Measurements from ENCODE around the gene PICK1.
A peak's percentile ranks its signal among the peaks of the same experiment; 100 is the strongest.

PICK1 gene

DNA sequence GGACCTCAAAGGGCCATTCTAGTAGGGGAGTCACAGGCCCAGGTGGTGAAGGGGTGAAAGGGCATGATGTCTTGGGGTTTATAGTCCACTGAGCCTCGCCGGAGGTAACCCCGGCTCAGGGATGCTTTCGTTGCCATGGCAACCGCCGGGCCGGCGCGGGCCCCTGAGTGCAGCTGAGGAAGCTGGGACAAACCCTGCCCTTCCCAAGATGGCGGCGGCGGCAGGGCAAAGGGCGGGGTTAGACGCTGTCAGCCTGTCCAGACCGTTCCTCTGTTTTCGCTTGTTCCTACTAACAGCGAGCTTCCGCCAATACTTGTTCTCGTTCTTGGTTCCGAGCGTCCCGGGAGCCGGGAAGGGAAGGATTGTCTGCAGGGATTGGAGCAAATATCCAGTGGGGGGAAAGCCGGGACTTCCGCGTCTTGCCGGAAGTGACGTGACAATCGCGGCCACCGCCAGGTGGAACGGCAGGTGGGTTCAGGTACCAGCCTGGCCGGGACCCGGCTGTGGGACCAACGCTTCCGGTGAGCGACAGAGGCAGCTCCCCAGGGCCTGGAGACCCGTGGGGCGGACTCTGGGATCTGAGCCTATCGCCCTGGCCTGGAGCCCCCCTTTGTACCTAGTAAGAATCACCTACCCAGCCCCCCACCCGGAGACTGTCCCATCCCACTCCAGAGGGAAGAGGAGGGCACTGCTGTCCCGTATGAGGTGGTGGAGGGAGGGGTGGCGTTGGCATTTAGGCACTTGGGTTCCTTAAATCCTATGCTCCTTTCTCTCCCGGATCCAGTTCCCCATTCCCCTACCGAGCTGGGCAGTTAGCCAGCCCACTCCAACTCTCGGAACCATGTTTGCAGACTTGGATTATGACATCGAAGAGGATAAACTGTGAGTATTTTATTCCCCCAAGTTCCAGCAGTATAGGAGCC, at the start of gene PICK1:
Gene PICK1, plus strand, starts transcription at position 436 of the 923 bp plus-strand sequence. Its CDS starts 406 bp downstream, at position 842.
- DNase-seq (ENCODE audit: low read depth) = peak; percentile 56

- no peak for DNase-seq (ENCODE audit: low read depth)
Observed at GRCh38 chr22:38009000-38009806, 48.0 kb upstream of the PICK1 start.

DNA sequence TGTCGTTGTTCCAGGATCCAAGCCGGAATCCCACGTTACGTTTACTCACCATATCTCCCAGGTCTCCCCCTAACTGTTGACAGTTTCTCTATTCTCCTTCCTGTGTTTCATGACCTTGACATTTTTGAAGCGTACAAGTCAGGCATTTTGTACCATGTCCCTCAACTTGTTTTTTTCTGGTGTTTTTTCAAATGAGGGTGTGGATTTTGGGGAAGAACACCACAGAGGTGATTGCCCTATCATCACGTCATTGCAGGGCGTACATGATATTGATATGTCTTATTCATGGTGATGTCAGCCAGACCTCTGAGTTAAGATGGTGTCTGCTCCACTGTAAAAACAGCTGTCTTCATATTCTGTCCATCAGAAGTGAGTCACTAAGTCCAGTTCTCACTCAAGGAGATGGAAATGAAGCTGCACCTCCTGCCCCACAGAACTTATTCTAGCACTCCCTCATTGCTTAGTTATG, 44.6 kb upstream of the PICK1 start:
- no peak for DNase-seq (ENCODE audit: low read depth)

- no peak for DNase-seq (ENCODE audit: low read depth)
Observed at GRCh38 chr22:38014083-38014482, 43.1 kb upstream of the PICK1 start.

- no peak for DNase-seq (ENCODE audit: low read depth)
Observed at GRCh38 chr22:38016182-38017151, 40.7 kb upstream of the PICK1 start.

DNA sequence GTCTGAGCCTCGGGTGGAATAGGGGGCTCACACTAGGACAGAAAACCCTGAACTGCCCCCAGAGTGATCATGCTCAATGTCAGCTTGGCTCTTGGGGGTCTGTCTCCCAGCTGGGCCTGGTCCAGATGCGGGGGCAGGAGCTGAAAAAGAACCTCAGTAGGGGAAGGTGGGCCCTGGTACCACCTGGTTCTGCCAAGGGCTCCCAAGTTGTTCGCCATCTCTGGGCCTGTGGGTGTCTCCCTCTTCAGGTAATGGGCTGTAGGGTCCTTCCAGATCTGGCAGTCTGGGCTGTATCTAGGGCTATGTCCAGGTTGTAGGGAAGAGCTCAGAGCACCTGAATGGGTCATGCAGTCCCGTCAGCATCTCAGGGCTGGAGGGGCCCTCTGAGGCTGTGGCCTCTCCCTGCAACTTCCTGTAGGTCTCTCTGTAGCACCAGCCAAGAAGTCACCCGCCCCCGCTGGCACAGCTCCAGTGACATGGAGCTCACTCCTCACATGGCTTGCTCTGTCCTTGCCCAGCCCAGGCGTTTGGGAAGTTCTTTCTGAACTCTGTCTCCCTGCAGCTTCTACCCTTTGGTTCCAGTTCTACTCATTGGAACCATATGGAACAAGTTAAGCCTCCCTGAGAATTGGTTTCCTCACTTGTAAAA, 39.8 kb upstream of the PICK1 start:
- no peak for DNase-seq (ENCODE audit: low read depth)

DNA sequence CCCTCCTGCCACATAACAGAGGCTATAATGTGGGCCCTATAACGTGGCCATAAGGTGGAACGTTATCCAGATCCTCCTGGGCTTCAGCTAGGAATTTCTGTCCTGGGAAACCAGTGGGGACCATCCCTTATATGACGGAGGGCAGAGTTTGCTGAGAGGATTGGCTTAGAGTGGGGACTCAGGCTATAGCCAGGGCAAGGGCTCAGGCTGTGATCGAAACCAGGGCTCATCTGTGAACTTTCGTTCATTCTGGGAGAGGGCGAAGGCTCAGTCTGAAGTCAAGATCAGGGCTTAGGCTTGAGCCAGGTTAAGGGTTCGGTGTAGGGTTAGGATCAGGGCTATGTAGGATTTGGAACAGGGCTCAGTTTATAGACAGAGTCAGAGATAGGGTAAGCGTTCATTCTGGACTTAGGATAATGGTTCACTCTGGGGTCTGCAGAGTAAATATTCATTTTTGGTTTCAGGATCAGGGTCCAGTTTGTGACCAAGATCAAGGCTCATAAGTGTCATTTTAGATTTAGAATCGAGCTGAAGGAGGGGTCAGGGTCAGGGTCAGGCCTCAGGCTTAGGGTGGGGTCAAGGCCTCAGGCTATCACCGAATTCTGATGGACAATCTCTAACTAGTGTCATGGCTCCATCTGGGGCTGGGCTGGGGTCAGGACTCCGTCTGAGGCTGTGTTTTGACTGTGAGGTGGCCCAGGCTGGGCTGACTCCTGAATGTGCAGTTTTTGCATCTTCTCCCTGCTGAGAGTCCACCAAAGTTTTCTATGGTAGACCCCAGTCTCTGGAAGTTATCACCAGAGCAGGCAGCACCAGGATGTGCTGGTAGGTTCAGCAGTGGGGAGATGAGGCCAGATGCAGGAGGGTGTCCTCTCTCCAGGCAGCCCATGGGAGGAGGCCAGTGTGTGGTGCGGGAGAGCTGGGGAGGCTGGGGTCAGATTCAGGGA, 39.0 kb upstream of the PICK1 start:
- no peak for DNase-seq (ENCODE audit: low read depth)

DNA sequence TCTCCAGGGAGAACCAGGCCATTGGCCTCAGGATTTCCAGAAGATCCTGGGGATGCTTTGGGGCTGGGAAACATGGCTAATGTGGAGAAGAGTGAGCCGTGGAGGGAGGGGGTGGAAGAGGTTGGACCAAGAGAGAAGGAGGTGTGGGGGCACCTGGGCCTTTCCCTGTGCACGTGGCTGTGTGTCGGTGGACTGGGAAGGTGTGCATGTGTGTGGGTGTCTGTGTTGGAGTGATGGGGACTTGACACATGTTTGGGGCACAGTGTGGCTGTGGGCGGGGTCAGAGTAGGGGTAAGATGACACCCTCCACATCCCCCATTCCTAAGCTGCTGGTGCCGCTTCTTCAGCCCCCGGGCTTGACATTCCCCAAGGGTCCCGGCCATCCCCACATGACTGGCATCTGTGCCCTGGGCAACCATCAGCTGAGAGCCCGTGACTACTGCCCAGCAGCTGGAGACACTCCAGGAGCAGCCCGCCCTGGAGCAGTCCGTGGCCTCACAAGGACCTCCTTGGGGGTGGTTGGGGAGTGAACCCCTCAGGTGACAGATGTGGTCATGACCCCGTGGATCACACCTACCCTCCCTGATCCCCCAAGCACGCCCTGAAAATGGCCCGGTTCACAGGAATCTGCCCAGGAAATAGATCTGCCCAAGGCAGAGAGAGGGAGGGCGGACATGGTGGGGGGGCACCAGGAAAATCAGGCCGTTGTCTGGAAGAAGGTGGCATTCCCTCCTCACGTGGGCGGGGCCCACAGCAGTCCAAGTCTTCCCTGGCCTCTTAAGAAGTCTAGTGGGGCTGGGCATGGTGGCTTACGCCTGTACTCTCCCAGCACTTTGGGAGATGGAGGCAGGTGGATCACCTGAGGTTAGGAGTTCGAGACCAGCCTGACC, 38.0 kb upstream of the PICK1 start:
- no peak for DNase-seq (ENCODE audit: low read depth)

- no peak for DNase-seq (ENCODE audit: low read depth)
Observed at GRCh38 chr22:38021206-38021605, 36.0 kb upstream of the PICK1 start.

GRCh38 chr22:38023045-38023444, 34.2 kb upstream of the PICK1 start:
- DNase-seq (ENCODE audit: low read depth) = no peak

- DNase-seq (ENCODE audit: low read depth) = no peak
Observed at GRCh38 chr22:38025514-38025913, 31.7 kb upstream of the PICK1 start.

DNA sequence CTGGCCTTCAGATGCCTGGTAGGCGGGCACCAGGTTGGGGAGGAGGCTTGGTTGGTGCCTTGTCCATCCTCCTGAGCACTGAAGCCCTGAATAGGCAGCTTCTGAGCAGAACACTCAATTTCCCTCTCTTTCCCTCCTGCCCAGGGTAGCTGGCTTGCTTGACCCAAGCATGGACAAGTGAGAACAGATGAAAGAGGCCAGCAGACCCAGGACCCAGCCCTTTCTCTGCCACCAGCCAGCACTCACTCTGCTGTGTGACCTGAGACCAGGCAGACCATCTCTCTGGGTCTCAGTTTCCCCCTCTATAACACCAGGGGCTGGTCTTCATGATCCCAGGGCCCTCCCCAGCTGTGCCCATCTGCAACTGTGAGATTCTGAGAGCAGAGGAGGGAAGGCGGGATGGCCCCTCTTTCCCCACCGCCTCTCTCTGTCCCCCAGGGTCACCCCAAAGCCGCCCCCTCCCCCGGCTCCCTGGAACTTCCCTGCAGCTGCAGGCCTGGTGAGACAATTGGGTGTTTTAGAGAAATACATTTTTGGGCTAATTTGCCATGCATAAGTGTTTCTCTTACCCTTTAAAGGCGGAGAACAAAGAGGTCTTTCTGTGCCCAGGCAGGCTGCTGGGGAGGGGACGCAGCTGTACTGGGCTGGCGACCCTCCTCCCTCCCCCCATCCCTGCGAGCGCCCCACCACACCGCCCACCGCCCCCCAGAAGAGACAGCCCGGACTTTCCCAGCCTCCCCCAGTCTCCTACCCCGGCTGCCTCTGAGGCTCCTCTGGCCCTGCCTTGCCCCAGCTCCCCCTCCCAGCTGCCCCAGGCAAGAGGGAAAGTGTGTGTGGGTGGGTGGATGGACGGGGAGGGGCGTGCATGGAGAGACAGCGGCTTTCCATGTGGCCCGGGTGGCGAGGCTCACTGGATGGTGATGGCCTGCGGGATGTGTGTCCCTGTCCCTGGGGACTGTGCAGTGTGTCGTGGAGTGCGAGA, 30.8 kb upstream of the PICK1 start:
- DNase-seq (ENCODE audit: low read depth) = no peak

- DNase-seq (ENCODE audit: low read depth) = no peak
Observed at GRCh38 chr22:38027487-38027886, 29.7 kb upstream of the PICK1 start.

DNA sequence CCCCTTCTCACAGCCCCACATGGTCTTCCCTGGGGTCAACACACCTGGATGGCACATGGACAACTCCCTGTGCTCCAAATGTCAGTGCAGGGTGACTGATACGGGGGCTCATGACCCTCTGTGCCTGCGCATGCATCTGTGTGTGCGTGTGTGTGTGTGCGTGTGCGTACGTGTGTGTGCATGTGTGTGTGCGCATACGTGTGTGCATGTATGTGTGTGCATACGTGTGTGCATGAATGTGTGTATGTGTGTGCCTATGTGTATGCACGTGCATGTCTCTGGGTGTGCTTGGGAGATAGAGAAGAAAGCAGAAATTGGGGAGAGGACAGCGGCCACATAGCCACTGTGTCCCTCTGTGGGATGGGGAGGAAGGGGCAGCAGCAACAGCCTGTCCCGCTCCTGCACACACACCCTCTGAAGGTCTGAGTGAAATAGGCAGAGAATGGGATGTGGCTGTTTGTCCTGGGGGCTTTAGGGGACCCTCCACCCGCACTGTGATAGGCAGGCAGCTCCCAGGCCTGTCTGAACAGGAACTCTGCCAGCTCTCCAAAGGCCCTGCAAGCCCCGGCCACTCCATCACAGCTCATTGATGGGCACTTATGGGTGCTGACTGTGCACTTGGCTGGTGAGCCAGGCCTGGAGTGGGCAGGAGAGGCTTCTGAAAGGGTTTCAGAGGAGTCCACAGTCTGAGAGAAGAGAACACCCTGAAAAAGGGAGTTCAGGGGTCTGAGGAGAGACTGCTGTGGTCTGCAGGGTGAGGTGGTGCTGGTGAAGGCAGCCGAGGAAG, 28.7 kb upstream of the PICK1 start:
- no peak for DNase-seq (ENCODE audit: low read depth)

DNA sequence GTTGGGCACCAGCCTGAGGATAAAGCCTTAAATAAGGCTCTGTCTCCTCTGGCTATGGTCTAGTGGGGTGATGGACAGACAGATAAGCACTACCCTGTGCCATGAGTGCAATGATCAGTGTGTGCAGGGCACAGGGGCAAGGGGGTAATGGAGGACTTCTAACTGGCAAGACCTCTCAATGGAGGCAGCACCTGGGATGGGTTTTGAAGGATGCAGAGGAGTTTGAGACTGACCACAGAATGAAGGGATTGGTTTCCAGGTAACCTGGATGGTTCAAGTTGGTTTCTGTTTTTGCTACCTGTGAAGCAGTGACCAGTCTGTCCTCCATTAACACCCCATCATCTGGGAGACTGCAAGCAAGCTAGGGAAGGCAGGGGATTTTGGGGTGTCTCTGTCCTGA, 27.8 kb upstream of the PICK1 start:
- DNase-seq (ENCODE audit: low read depth) = no peak

- DNase-seq (ENCODE audit: low read depth) = no peak
Observed at GRCh38 chr22:38029901-38030300, 27.3 kb upstream of the PICK1 start.
